Measurements from ENCODE around the gene GPC1. TPM values are rescaled to one million over a fixed set of nuclear protein-coding genes. Genes with fewer than 3 reads are reported as not detected.

Gene GPC1
- total and polyA plus RNA-seq, 4 donors, result 23.2 to 62.5 (median 26.5) TPM

- H3K4me1 ChIP-seq (ENCODE audit: control insufficient read depth in 5 of 5, insufficient read depth in 5 of 5, low read length in 5 of 5), result peaks cover 0 to 1% (median 0%) of the 10 kb centered on the region in 5 donors
- H3K9me3 ChIP-seq (ENCODE audit: control insufficient read depth in 4 of 4, insufficient read depth in 3 of 4, low read length in 3 of 4), result no peaks in the 10 kb centered on the region
- DNase-seq, result no peak
- no peak for ATAC-seq (ENCODE audit: insufficient read depth, low FRiP score)
- H3K27me3 ChIP-seq (ENCODE audit: control insufficient read depth in 3 of 3, insufficient read depth in 3 of 3, low read length in 2 of 3), result no peaks in the 10 kb centered on the region
- 83 to 93% methylated on average over 14 of the region's 14 CpGs for WGBS, 2 donors
- peaks cover 0 to 2% (median 0%) of the 10 kb centered on the region in 4 donors for H3K36me3 ChIP-seq (ENCODE audit: control insufficient read depth in 4 of 4, insufficient read depth in 4 of 4, low read length in 4 of 4)
- no peak for TF ChIP-seq CTCF (IDR thresholded peaks at IDR 0.05; ENCODE audit: control extremely low read depth, extremely low read depth)
- no peak overlapping the region for H3K9ac ChIP-seq (ENCODE audit: insufficient read depth in 1 of 2, low read length in 2 of 2)
- H3K27ac ChIP-seq (ENCODE audit: low read depth in 1 of 2, low read length in 1 of 2), result no peak overlapping the region
- H3K4me3 ChIP-seq, result no peak overlapping the region
These were observed 70.4 kb downstream of the GPC1 start for GRCh38 chr2:240505910-240506309.

GRCh38 chr2:240506406-240507059 is 71.1 kb downstream of the GPC1 start:
- Histone ChIP-seq H3K9ac (ENCODE audit: insufficient read depth in 1 of 2, low read length in 2 of 2) (no peak overlapping the region), H3K4me3 (no peak overlapping the region), H3K27ac (ENCODE audit: low read depth in 1 of 2, low read length in 1 of 2) (no peak overlapping the region), H3K4me1 (ENCODE audit: control insufficient read depth in 5 of 5, insufficient read depth in 5 of 5, low read length in 5 of 5) (peaks cover 0 to 1% (median 0%) of the 10 kb centered on the region in 5 donors), H3K27me3 (ENCODE audit: control insufficient read depth in 3 of 3, insufficient read depth in 3 of 3, low read length in 2 of 3) (no peaks in the 10 kb centered on the region), H3K9me3 (ENCODE audit: control insufficient read depth in 4 of 4, insufficient read depth in 3 of 4, low read length in 3 of 4) (no peaks in the 10 kb centered on the region), H3K36me3 (ENCODE audit: control insufficient read depth in 4 of 4, insufficient read depth in 4 of 4, low read length in 4 of 4) (peaks cover 0 to 5% (median 0%) of the 10 kb centered on the region in 4 donors)
- DNase-seq (no peak), ATAC-seq (ENCODE audit: insufficient read depth, low FRiP score) (no peak)
- TF ChIP-seq CTCF (IDR thresholded peaks at IDR 0.05; ENCODE audit: control extremely low read depth, extremely low read depth), result no peak
- 89 to 93% methylated on average over 17 of the region's 17 CpGs for WGBS, 2 donors

GRCh38 chr2:240507060-240507777 is 71.8 kb downstream of the GPC1 start:
- DNase-seq (no peak), ATAC-seq (ENCODE audit: insufficient read depth, low FRiP score) (no peak)
- TF ChIP-seq CTCF (IDR thresholded peaks at IDR 0.05; ENCODE audit: control extremely low read depth, extremely low read depth), result no peak
- Histone ChIP-seq H3K36me3 (ENCODE audit: control insufficient read depth in 4 of 4, insufficient read depth in 4 of 4, low read length in 4 of 4) (peaks cover 0 to 11% (median 0%) of the 10 kb centered on the region in 4 donors), H3K27me3 (ENCODE audit: control insufficient read depth in 3 of 3, insufficient read depth in 3 of 3, low read length in 2 of 3) (no peaks in the 10 kb centered on the region), H3K9ac (ENCODE audit: insufficient read depth in 1 of 2, low read length in 2 of 2) (no peak overlapping the region), H3K4me1 (ENCODE audit: control insufficient read depth in 5 of 5, insufficient read depth in 5 of 5, low read length in 5 of 5) (peaks cover 0 to 1% (median 0%) of the 10 kb centered on the region in 5 donors), H3K9me3 (ENCODE audit: control insufficient read depth in 4 of 4, insufficient read depth in 3 of 4, low read length in 3 of 4) (no peaks in the 10 kb centered on the region), H3K4me3 (no peak overlapping the region), H3K27ac (ENCODE audit: low read depth in 1 of 2, low read length in 1 of 2) (no peak overlapping the region)
- 94 to 95% methylated on average over 6 of the region's 6 CpGs for WGBS, 2 donors

All from lung (tissue), 12 donors.